ENCODE data around the gene CXCL12.

The CXCL12 gene

DNA sequence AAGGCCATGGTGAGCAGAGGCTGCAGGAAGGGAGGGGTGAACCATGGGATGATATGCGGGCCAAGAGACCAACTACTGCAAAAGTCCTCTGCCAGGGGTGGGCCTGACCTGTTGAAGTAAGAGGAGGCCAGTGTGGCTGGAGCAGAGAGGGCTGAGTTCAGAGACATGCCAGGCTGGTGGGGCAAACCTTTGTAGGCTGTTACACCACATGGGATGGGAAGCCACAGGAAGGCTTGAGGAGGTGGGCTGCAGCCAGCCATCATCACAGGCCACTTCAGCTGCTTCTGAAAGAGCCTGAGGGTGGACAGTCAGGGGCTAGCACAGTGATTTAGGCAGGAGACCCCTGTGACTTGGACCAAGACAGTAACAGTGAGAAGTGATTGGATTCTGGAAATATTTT, 20.3 kb downstream of the CXCL12 start:
- DNase-seq (ENCODE audit: low read depth in 2 of 2), result no peak

DNA sequence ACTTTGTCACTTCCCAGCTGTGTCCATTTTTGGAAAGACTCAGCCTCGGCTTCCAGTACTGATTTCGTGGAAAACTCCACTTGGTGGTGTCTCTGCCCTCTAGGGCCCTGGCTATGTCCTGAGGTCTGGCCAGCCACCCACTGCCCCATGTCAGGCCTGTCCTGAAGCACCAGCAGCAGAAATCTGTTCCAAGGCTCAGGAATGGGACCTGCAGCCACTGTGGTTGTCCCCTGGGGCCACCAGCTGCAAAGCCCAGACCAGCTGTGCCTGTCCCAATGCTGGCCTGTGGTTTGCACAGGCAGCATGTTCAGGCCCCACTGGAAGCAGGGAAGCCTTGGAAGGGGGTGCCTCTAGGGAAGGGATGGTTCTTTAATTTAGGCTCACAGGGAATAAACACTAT, 21.2 kb downstream of the CXCL12 start:
- DNase-seq (ENCODE audit: low read depth in 2 of 2), result no peak

DNA sequence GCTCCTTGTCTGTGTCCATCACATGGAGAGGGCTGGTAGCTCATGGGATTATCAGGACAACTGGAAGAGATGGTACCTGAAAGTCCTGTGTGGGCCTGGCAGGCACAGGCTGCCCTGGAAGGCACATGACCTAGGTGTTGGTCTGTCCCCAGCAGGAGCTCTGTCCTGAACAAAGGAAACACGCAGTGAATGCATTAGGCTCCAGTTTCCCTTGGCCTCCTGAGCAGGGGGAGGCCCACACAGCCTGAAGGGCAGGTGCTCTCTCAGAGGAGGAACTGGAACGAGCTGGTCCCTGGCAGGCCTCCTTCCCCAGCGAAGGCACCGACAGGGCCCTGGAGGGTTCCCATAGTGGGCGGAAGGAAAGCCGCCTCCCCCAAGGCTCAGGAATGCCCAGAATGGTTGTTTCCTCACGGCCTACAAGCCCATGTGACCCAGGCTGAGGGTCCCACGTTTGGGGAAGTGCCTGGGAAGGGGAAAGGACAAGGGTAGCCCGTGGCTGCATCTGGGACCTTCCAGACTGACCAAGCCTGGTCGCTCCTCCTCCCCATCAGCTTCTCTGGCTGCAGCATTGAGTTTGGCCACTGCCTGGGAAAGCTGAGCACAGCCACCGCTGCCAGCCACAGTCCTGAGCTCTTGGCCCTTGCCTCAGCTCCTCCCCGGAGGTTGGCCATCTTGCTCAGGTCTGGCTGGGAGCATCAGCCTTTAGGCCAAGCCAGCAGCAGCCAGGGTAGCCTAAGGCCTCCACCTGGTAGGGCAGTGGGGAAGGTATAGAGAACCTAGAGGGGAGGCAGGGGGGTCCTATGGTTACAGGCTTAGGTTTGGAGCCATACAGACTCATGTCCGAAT, 21.8 kb downstream of the CXCL12 start:
- DNase-seq (ENCODE audit: low read depth in 2 of 2), result no peak

DNA sequence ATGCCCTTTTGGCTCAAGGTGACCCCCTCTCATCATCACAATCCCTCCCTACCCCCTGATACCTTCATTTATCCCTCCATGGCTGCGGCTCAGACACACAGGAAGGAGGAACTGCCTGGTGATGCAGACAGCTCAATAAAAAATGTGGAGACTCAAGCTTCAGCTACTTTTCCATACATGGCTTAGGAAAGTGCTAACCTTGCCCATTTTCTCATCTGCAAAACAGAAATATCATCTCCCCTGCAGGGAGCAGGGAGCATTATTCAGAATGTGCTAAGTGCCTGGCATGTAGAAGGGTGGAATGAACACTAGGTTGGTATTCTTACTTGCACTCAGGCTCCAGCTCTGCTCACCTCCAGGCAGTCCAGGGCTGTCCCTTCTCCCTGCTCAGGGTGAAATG, 23.8 kb downstream of the CXCL12 start:
- no peak for DNase-seq (ENCODE audit: low read depth in 2 of 2)

DNA sequence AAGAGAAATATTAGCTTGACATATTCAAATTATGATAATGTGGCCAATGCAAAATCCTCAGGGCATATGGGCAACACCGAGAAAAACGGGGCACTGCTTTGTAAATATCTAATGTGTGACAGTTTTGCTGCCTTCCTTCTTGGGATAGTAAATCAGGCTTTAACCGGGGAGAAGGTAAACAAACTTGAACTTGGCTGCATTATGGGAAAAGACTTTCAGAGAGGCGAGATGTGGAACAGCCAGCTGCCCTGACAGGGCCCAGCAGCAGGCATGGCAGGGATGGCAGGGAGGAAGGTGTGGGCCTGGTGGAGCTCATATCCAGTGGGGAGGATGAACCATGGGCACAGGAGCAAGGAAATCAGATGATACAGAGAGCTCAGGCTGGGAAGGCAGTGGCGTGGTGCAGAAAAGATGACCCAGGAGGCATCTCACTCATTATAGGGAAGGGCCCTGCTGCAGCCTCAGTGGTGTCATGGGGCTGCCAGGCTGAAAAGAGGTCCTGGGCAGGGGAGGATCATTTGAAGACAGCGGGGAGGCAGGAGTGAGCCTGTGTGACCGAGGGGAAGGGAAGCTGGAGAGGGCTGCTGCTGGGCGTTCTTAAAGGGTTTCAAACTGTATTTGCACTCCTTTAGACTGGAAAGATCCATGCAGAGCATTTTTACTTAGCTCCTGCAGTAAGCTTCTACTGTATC, 26.7 kb downstream of the CXCL12 start:
- DNase-seq (ENCODE audit: low read depth in 2 of 2), result no peak

DNA sequence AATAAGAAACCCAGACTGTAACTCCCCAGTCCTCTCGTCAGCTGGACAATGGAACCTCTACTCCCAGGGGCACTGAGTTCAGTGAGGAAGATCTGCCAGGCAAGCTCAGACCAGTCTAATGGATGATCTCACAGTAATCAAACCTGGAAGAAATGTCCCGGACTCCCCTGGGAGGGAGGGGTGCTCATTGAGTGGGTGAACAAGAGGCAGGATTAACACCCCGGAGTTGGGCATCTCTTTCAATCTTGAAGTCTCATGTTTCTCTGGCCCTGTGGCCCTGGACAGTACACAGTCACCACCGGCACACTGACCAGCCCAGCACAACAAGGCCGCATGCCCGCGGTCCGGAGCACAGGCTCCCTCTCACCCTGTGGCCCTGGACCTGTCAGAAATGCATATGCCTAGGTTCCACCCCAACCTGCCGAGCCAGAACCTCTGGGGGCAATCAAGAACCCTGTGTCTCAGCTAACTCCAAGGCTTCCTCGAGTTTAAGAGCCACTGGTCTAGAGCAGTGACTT, 27.8 kb downstream of the CXCL12 start:
- no peak for DNase-seq (ENCODE audit: low read depth in 2 of 2)

DNA sequence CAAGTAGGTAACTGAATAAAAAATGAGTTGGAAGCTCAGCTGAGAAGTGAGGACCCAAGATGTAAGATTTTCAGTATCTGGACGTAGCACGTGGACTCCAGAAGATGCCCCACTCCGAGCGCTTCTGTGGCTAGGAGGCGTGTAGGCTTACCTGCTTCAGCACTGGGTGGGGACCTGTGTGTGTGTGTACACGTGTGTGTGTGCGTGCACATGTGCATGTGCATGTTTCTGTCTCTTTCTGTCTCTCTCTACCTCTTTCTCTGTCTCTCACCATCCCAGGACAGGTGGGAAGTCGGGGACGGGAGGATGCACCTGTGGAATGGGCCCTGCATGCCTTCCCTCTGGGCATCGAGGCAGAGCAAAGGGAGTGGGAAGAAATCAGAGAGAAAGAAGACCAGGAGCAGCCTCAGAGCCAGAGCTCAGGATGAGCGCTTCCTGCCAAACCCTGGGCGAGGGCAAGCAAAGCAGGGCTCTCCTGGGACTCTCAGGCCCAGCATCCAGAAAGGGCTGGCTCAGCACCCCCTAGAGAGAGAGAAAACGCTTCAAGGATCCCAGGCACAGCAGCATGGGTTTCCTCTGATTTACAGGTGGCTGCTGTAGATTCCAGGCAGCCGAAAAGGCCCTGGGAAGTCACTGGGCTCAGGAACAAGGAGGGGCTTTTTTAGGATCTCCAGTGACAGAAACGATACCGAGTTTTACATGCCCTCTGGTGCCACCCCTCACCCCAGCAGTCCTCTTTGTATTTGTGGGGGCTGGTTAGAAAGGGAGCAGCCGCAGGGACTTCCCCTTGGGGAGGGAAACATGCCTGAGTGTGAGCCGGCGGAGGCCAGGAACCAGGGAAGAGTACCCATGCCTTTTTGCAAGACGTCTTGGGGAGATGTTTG, 28.5 kb downstream of the CXCL12 start:
- DNase-seq (ENCODE audit: low read depth in 2 of 2), result no peak

DNA sequence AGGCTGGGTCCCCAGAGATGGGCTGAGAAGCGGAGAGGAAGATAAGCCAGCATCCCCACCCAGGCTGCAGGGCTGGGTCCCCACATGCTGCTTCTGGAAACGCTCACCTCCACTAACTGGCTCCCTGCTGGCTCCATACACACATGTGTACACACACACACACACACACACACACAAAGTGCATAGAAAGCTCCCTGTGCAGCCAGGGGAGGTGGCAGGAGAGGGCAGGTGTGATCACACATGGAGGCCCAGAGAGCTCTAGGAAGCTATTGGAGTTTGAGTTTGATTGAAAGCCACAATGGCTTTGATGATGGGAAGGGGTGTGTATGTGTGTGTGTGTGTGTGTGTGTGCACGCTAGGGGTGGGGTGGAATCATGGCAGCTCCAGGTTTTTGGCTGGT, 29.3 kb downstream of the CXCL12 start:
- DNase-seq (ENCODE audit: low read depth in 2 of 2), result no peak

DNA sequence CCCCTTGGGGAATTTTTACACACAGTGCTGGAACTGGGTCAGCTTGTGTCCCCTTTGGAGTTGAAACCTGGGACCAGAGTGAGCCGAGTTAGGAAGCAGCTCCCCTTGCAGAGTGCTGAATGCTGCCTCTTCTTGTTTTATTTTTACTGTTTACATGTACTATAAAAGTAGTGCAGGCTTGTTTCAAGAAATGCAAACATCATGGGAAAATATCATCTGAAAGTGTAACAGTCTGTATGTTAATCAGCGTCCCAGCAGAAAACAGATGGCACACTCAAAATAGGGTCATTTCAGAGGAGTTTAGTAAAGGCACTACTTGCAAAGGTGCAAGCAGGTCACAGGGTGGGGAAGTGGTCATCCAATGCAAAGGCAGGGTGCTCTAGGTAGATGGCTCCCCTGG, 30.1 kb downstream of the CXCL12 start:
- no peak for DNase-seq (ENCODE audit: low read depth in 2 of 2)

DNA sequence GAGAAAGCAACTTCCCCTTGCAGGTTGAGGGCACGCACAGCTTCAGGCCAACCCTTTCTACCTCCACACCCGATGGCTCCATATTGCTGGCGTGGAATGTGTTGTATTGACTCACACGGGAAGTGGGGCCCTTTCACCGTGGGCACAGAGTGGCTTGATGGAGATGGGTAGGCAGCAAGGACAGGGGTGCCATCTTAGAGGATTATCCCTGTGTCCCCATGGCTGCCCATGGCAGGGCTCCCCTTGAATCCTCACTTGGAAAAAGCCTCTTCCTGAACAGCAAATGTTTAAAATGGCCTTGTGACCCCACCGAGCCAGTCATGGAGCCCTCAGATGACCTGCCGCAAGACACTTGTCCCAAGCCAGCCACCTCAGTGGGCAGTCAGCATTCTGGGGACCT, 31.2 kb downstream of the CXCL12 start:
- DNase-seq (ENCODE audit: low read depth in 2 of 2), result no peak

DNA sequence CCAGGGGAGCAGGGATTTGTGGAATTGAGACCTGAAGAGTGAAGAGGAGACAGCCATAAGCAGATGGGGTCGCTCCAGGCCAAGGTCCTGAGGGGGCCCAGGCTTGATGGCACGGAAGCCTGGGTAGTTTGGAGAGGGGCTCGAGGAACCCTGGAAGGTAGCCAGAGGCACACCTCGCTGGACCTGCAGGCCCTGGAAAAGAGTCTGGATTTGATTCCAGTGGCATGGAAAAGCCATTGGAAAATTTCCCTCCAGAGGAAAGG, 31.8 kb downstream of the CXCL12 start:
- DNase-seq (ENCODE audit: low read depth in 2 of 2), result no peak

DNA sequence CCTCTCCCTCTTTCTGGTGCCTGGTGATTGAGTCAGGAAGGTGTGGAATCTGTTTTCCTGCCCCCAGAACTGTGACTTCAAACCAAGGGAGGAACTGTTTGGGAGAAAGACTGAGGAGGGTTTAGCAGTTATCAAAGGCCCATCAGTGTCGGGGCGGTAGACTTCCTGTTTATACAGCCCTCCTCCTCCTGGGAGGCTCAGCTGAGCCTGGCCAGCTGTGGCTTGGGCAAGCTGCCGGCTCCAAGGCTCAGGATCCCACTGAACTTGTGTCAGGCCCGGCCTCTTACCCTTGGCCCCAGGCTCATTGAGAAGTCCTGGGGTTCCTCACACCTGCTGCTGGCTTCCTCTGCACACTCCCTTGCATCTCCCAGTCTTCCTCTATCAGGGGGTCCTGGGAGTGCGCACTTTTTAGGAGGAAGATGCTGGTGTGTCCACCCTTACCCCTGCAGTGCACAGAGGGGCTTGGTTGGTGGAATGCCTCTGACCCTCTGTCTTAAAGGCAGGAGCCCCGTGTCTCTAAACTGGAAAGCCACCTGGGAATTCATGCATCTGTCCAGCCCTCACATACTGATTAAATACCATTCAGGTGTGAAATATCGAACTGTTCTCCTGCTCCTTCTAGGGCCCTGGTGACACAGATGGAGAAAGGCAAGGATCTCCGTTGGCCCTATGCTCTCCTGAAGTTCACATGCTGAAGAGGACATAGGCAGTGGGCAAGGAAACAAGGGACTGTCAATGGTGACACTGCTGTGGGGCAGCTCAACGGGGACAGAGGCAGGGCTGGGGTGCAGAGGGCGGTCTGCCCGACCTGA, 32.4 kb downstream of the CXCL12 start:
- no peak for DNase-seq (ENCODE audit: low read depth in 2 of 2)

DNA sequence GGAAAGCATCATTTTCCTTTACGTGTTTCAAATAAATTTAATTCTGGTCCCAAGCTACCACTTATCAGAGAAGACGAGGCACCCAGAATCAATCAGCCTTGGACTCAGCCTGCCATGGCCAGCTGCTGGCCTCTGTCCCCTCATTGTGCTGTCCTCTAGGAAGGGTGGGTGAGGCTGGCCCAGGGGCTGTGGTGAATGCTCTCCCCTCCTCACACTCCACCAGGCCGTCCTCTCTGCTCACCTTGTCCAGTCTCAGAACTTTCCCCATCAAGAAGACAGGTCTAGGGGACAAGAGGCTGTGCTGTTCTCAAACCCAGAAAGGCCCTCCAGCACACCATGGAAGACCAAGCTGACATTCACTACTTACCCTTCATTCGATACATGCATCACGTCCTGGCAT, 36.4 kb downstream of the CXCL12 start:
- no peak for DNase-seq (ENCODE audit: low read depth in 2 of 2)

DNA sequence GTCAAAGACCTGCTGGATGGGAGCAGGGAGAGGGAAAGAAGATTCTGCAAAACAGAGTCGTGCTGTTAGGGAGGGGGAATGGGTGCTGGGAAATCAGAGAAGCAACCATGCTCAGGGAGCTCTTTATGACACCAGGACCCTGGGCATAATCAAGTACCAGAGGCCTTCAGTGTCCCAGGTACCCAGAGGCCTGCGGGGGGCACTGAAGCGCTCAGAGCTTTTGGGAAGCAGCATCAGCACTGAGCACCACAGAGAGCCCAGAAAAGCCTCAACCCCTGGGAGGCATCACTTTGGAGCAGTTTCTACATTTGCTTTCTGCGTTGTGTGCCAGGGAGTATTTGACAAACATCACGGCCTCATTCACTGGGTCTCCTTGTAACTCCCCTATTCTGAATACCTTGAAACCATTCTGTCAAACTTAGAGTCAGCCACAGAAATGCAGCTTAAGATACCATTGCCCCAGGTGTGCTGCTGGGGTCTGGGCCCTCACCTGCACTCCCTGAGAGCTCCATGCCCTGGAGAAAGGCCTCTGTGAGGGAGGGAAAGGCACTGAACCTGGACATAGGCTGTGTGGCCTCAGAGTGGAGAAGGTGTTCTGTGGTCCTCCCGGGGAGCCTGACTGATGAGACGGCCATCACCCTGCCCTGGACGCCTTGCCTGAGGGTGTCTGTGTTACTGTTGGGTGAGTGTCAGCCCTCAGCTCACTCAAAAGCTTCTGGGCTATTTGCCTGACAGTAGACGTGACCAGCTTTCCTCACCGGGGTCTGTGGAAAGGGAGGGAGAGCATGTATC, 37.1 kb downstream of the CXCL12 start:
- no peak for DNase-seq (ENCODE audit: low read depth in 2 of 2)

DNA sequence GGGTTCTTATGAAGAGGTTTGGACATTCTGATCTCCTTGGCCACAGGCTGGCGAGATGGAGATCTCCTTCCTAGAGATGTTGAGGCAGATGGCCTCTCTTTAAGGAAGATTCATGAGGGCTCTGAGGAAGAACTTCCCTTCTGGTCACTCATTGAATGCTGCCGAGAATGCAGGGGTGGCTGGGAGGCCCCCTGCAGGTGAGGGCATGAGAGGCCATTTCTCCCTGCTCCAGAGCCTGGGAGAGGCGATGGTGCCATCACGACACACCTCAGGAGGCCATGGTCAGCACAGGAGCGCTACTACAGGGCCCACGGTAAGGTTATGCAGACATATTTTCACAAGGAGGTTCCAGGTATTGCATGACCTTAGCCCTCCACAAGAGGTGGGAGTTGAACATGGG, 40.2 kb downstream of the CXCL12 start:
- DNase-seq (ENCODE audit: low read depth in 2 of 2), result no peak

DNA sequence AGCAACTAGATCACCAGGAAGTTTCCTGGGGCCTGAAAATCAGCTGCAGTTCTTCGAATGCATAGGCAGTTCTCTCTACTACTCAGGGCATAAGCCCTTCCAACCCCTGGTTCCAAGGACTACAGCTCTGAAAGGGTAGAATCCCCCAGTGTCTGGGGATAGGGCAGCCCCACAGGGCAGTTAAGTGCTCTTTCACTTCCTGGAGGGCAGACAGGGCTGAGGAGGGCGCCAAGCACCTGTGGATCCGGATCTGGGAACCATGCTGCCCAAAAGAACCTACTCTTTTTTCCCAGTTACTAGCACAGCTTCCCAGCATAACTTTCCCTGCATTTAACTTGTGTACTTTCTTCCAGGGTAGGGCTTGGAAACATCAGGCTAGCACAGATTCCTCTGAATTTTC, 41.1 kb downstream of the CXCL12 start:
- no peak for DNase-seq (ENCODE audit: low read depth in 2 of 2)

DNA sequence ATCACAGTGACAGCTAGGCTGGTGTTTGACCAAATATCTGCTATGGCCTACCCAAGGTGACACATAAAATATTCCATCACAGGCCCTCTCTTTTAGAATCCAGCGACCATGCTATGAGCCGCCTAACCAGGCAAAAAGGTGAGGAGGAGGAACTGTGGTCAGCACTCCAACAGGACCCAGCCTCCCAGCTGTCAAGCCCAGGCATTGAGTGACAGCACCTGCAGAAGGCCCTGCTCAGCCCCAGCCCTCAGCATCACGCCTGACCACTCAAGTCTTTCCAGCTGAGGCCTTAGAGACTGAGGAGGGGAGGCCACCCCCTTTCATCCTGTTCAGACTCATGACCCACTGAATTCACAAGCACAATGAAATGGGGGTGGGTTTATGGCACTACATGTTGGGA, 43.0 kb downstream of the CXCL12 start:
- no peak for DNase-seq (ENCODE audit: low read depth in 2 of 2)

DNA sequence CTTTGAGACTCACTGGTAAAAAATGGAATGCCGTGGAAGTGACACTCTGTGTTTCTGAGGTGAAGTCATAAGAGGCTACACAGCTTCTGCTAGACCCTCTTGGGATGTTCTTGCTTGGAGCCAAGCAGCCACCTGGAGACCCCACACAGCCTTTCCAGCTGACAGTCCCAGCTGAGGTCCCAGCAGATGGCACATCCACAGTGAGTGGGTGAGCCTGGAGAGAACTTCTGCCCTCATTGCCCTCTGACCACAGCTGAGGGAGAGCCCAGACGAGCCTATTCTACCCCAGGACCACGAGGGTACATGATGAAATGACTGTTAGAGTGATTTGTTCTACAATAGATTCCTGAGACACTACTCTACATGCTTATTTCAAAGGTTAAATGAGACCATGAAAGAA, 44.3 kb downstream of the CXCL12 start:
- no peak for DNase-seq (ENCODE audit: low read depth in 2 of 2)

DNA sequence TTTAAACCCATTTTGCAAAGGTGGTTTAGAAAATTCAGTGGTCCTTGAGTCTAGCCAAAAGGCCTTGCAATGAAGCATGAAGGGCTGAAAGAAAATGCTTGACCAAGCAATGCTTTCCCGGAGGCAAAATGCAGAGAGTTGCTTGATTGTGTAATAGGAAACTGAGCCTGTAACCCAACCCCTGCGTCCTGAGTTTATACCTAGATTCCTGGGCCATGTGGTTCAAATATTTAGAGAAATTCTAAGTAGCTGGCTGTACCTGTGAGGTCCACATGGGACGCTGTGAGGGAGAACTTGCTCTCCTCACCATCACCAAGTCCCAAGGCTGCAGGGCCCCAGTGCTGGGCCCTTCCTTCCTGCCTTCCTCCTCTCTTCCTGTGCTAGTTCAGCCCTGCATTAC, 45.7 kb downstream of the CXCL12 start:
- no peak for DNase-seq (ENCODE audit: low read depth in 2 of 2)

DNA sequence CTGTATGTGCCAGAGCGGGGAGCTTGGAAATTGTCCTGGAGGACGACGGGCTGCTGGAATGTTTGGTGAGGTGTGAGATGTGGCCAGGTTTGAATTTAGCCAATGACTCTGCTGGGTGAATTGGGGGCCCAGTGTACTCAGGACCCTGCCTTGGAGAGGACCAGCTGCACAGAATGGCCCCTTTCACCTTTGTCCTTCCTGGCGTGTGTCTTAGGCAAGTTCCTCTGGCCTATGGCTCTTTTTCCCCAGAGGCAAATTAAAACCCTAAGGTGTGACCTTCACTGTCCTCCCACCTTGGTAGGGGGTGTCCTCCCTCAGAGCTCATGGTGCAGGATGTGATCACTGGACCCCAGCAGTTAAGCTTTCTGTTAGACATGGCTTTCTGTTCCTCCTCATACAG, 47.8 kb downstream of the CXCL12 start:
- DNase-seq (ENCODE audit: low read depth in 2 of 2), result no peak
